CD4-positive, alpha-beta memory T cell (primary cell): ENCODE measurements around the gene KIRREL3. TPM values are rescaled to one million over a fixed set of nuclear protein-coding genes. Genes with fewer than 3 reads are reported as not detected.

Experiments used
- CTCF ChIA-PET: fragments of 350-600 bp; sonication (Branson Sonifier 250); formaldehyde crosslinking; loops from one replicate; lab custom pipeline; 2021; ENCODE audit warnings: inconsistent platforms; ENCODE audit not compliant: partially characterized antibody; lab: Charles Lee
- POLR2A ChIA-PET: fragments of 350-600 bp; sonication (Branson Sonifier 250); formaldehyde crosslinking; loops from one replicate; lab custom pipeline; 2021; ENCODE audit not compliant: partially characterized antibody; lab: Charles Lee
- DNase-seq, 5 donors: peaks; one replicate each; pipeline versions ENCODE4 v3.0.0 to v3.0.0-alpha.2; 2020 to 2022; ENCODE audit warnings: mixed read lengths in 1 of 5
- H3K27ac ChIP-seq: one replicate; pipeline ENCODE4 v1.7.0; 2013; ENCODE audit warnings: low read depth, low read length
- H3K27me3 ChIP-seq: 2 replicates; pipeline ENCODE4 v1.7.0; 2013; ENCODE audit warnings: mild to moderate bottlenecking, low read length, moderate library complexity; ENCODE audit not compliant: insufficient read depth
- H3K36me3 ChIP-seq: 2 replicates; pipeline ENCODE4 v1.7.0; 2013; ENCODE audit warnings: mild to moderate bottlenecking, low read length, moderate library complexity; ENCODE audit not compliant: insufficient read depth
- H3K4me1 ChIP-seq: 2 replicates; pipeline ENCODE4 v1.7.0; 2013; ENCODE audit warnings: mild to moderate bottlenecking, low read length, moderate library complexity; ENCODE audit not compliant: insufficient read depth
- H3K4me3 ChIP-seq, 2 donors: one replicate each; pipeline ENCODE4 v1.7.0; 2013; ENCODE audit warnings: low read length in 2 of 2, mild to moderate bottlenecking in 1 of 2
- H3K9me3 ChIP-seq, 2 donors: one replicate each; pipeline ENCODE4 v1.7.0; 2013; ENCODE audit warnings: low read length in 2 of 2, control low read depth in 1 of 2; ENCODE audit not compliant: control insufficient read depth in 1 of 2
- H3K27ac Mint-ChIP-seq, 7 donors: one replicate each; pipeline ENCODE4 v1.8.0; 2020 to 2021; ENCODE audit warnings: mixed read lengths in 7 of 7, mild to moderate bottlenecking in 6 of 7, inconsistent platforms in 3 of 7, moderate library complexity in 3 of 7
- H3K27me3 Mint-ChIP-seq, 2 donors: one replicate each; pipeline ENCODE4 v1.8.0; 2020 to 2021; ENCODE audit warnings: mixed read lengths in 2 of 2
- H3K36me3 Mint-ChIP-seq, 2 donors: one replicate each; pipeline ENCODE4 v1.8.0; 2020 to 2021; ENCODE audit warnings: mixed read lengths in 2 of 2, inconsistent platforms in 1 of 2, mild to moderate bottlenecking in 1 of 2
- H3K4me1 Mint-ChIP-seq, 4 donors: one replicate each; pipeline ENCODE4 v1.8.0; 2020 to 2021; ENCODE audit warnings: mixed read lengths in 4 of 4, mild to moderate bottlenecking in 1 of 4
- H3K4me3 Mint-ChIP-seq, 8 donors: one replicate each; pipeline ENCODE4 v1.8.0; 2020 to 2021; ENCODE audit warnings: mixed read lengths in 8 of 8, mild to moderate bottlenecking in 7 of 8, moderate library complexity in 6 of 8, inconsistent platforms in 3 of 8
- H3K9me3 Mint-ChIP-seq, 8 donors: one replicate each; pipeline ENCODE4 v1.8.0; 2020 to 2021; ENCODE audit warnings: mixed read lengths in 8 of 8, mild to moderate bottlenecking in 5 of 8, inconsistent platforms in 3 of 8, moderate library complexity in 1 of 8
- intact Hi-C: fragments of 100-400 bp; cut with micrococcal nuclease; formaldehyde crosslinking; loops from one replicate; pipeline ENCODE4 v1.15.1; 2023
- polyA plus RNA-seq, 2 donors: library from polyadenylated mRNA; unstranded; fragments of 300-500 nt; fragmentation: Illumina TruSeq; gene quantifications; one replicate each; pipeline ENCODE4 v1.2.3, GENCODE V29; 2021
- total RNA-seq, 2 experiments: library from RNA; stranded (reverse); gene quantifications; one replicate each; pipeline ENCODE4 v1.2.3, GENCODE V29; 2021

The KIRREL3 gene
- total and polyA plus RNA-seq, 4 experiments from 2014 or later: not detected

DNA sequence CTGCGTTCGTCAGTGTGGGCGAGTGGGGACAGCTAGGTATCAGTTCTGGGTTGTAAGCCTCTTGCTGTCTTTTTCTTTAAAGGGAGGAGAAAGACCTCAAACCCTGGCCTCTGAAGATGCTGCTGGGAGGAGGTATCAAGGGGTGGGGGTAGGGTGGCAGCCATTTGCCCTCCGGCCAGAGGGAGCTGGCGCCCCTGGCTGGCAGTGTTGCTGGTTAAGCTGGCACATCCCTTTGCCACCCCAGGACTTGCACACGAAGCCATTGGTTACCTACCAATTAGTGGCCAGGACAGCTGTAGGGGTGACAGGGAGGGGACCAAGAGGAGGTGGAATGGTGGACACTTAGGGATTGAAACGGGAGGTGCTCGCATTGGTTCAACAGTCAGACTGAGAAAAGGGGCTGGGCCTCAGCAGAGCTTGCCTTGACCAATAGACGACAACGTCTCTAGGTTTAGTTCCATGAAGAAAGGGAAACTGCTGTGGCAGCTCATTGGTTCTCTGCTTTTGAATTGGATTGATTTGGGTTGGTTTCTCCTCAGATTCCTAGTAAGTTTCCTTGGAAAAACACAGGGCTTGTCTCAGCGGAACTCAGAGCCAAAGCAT is 567.2 kb downstream of the KIRREL3 start:
- H3K27me3 Mint-ChIP-seq: no peaks in the 10 kb centered on the region
- Histone ChIP-seq H3K36me3 (no peaks in the 10 kb centered on the region), H3K9me3 (no peaks in the 10 kb centered on the region), H3K27me3 (no peaks in the 10 kb centered on the region), H3K4me1 (no peaks in the 10 kb centered on the region), H3K27ac (no peak overlapping the region), H3K4me3 (no peak overlapping the region)
- no peaks in the 10 kb centered on the region for H3K9me3 Mint-ChIP-seq
- no peak overlapping the region for H3K27ac Mint-ChIP-seq
- H3K4me1 Mint-ChIP-seq: no peaks in the 10 kb centered on the region
- H3K4me3 Mint-ChIP-seq: no peak overlapping the region
- CTCF ChIA-PET: interaction anchor here (1.8 kb wide), 1 partner anchor 47 kb away, joined by 7 read pairs; no protein-coding TSS in a partner anchor
- H3K36me3 Mint-ChIP-seq: no peaks in the 10 kb centered on the region
- no peak for DNase-seq
- POLR2A ChIA-PET: no interaction called here
- intact Hi-C loops: no loop called here

GRCh38 chr11:126432525-126432924 is 568.0 kb downstream of the KIRREL3 start:
- no peaks in the 10 kb centered on the region for H3K36me3 ChIP-seq
- H3K27me3 ChIP-seq: no peaks in the 10 kb centered on the region
- POLR2A ChIA-PET: no interaction called here
- H3K36me3 Mint-ChIP-seq: no peaks in the 10 kb centered on the region
- H3K4me3 Mint-ChIP-seq: no peak overlapping the region
- no peaks in the 10 kb centered on the region for H3K9me3 Mint-ChIP-seq
- intact Hi-C loops: no loop called here
- no peak overlapping the region for H3K4me3 ChIP-seq
- H3K27ac ChIP-seq: no peak overlapping the region
- H3K4me1 ChIP-seq: no peaks in the 10 kb centered on the region
- DNase-seq: no peak
- H3K9me3 ChIP-seq: no peaks in the 10 kb centered on the region
- H3K27ac Mint-ChIP-seq: no peak overlapping the region
- H3K27me3 Mint-ChIP-seq: no peaks in the 10 kb centered on the region
- CTCF ChIA-PET: interaction anchor here (1.1 to 2.1 kb wide), 3 partner anchors 9 to 48 kb away, joined by 5 to 7 read pairs (median 6); no protein-coding TSS in a partner anchor
- no peaks in the 10 kb centered on the region for H3K4me1 Mint-ChIP-seq

GRCh38 chr11:126432065-126432461 is 568.5 kb downstream of the KIRREL3 start:
- Mint-ChIP-seq H3K4me3 (no peak overlapping the region), H3K4me1 (no peaks in the 10 kb centered on the region), H3K27ac (no peak overlapping the region), H3K36me3 (no peaks in the 10 kb centered on the region), H3K27me3 (no peaks in the 10 kb centered on the region), H3K9me3 (no peaks in the 10 kb centered on the region)
- H3K27me3 ChIP-seq: no peaks in the 10 kb centered on the region
- ChIA-PET CTCF (interaction anchor here (1.1 to 2.1 kb wide), 3 partner anchors 9 to 49 kb away, joined by 5 to 7 read pairs (median 6); no protein-coding TSS in a partner anchor), POLR2A (no interaction called here)
- DNase-seq: no peak
- no peaks in the 10 kb centered on the region for H3K9me3 ChIP-seq
- H3K27ac ChIP-seq: no peak overlapping the region
- H3K4me1 ChIP-seq: no peaks in the 10 kb centered on the region
- intact Hi-C loops: no loop called here
- H3K36me3 ChIP-seq: no peaks in the 10 kb centered on the region
- no peak overlapping the region for H3K4me3 ChIP-seq

DNA sequence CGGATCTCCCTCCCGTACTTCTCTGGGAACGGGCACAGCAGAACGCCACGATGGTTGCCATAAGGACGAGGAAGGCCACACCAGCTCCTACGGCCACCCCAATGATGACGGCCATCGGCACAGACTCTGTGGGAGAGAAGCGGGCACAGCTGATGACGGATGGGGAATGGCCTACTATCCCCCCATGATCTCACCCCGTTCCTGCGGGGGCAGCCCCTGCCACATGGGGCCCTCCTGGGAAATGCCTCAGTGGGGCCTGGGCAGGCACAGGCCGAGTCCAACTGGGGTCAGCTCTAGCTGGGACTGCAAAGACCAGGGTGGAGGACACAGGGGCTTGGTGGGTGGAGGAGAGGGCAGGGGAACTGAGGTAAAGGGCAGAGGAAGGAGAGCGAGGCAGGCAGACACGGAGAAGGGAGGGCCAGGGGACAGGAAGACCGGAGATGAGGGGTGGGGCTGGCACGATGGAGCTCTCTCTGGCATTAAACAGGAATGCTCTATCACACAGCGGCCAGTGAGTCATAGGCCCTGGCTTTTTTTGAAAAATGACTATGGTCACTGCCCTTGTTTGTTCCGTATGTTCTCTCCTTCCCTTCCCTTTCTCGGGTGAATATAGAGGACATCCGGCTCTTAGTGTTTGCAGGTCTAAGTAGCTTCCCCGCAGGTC is 569.0 kb downstream of the KIRREL3 start:
- Mint-ChIP-seq H3K4me3 (no peak overlapping the region), H3K4me1 (no peaks in the 10 kb centered on the region), H3K9me3 (no peaks in the 10 kb centered on the region), H3K36me3 (no peaks in the 10 kb centered on the region), H3K27ac (no peak overlapping the region), H3K27me3 (no peaks in the 10 kb centered on the region)
- Histone ChIP-seq H3K36me3 (no peaks in the 10 kb centered on the region), H3K27ac (no peak overlapping the region), H3K27me3 (no peaks in the 10 kb centered on the region), H3K4me3 (no peak overlapping the region), H3K9me3 (no peaks in the 10 kb centered on the region), H3K4me1 (no peaks in the 10 kb centered on the region)
- intact Hi-C loops: no loop called here
- CTCF ChIA-PET: interaction anchor here (1.1 to 2.1 kb wide), 2 partner anchors 10 to 12 kb away, joined by 5 to 6 read pairs; no protein-coding TSS in a partner anchor
- no peak for DNase-seq
- POLR2A ChIA-PET: no interaction called here

DNA sequence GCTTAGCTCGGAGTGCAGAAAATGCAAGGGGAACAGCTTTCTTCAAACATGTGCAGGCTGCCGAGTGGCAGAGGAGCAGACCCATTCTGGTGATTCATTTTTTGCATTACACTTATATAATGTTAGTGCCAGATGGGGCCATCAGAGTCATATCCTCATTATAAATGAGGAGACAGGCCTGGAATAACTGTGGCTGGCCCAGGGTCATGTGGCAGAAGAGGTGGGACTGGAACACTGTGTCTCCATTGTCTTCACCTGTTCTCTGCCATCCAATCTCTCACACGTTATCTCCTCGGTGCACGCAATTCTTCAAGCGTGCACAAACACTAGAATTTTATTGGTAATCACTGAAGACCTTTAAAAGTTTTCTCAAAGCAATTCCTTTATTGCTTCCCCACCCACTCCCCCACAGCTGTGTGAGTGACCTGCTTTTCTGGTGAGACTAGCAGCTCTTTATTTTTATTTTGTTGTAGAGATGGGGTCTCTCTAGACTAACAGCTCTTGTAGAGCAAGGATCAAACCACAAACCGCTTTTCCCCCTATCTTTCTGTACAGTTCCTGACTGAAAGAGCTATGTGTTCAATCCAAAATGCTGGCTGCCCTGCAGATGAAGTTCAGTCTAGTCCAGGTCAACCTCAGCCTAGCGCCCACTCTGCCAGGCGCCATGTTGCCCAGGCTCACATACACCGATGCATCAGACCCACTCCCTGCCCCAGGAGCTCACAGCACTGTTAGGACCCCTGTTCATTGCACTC is 569.8 kb downstream of the KIRREL3 start:
- H3K9me3 Mint-ChIP-seq: no peaks in the 10 kb centered on the region
- H3K4me3 Mint-ChIP-seq: no peak overlapping the region
- no peaks in the 10 kb centered on the region for H3K4me1 ChIP-seq
- no peaks in the 10 kb centered on the region for H3K27me3 Mint-ChIP-seq
- H3K4me1 Mint-ChIP-seq: no peaks in the 10 kb centered on the region
- intact Hi-C loops: no loop called here
- H3K27ac ChIP-seq: no peak overlapping the region
- no peak overlapping the region for H3K4me3 ChIP-seq
- H3K9me3 ChIP-seq: no peaks in the 10 kb centered on the region
- no peaks in the 10 kb centered on the region for H3K27me3 ChIP-seq
- no peaks in the 10 kb centered on the region for H3K36me3 Mint-ChIP-seq
- ChIA-PET POLR2A (no interaction called here), CTCF (interaction anchor here (1.3 to 2.1 kb wide), 2 partner anchors 11 to 13 kb away, joined by 3 to 6 read pairs; no protein-coding TSS in a partner anchor)
- H3K27ac Mint-ChIP-seq: no peak overlapping the region
- DNase-seq: no peak
- H3K36me3 ChIP-seq: no peaks in the 10 kb centered on the region

DNA sequence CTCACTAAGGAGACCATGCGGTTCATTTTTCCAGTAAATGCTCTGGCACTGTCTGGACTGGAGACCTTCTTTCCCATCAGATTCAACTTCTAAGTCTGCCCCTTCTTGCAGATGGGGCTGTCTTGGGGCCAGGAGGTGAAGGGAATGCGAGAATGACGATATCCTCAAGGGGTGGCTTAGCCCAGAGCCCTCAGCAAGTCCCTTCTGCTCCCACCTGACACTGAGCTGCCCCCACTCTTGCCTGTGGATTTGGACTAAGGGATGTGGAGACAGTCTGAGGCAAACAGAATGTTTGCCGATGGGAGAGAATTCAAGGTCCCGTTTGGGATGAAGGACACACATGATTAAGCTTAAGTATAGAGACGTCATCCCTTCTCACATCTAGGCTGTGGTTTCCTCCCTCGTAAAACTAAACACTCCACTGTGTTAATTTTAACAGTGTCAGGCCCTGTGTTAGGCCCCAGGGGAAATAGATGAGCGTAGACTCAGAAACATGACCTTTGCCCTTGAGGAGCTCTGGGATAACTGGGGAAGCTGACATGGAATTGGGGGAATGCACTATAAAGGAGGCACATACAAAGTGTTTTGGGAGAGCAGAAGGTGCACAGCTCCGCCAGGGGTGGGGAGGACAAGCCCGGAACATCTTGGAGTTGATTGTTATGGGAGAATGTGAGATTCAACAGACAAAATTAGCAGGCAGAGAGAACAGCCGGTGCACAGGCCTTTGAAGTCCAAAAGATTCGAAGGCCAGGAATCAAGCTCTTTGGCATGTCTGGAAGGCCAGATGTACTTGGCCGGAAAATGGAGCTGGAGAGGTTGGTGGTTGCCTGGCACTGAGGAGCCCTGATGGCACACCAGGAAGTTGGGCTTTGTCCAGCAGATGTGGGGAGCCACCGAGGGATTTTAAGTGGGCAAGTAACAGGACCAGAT is 573.5 kb downstream of the KIRREL3 start:
- H3K4me3 Mint-ChIP-seq: no peak overlapping the region
- DNase-seq: no peak
- H3K27me3 Mint-ChIP-seq: peaks cover 0 to 3% of the 10 kb centered on the region in 2 donors
- Histone ChIP-seq H3K4me3 (no peak overlapping the region), H3K27ac (no peak overlapping the region), H3K9me3 (no peaks in the 10 kb centered on the region), H3K27me3 (no peaks in the 10 kb centered on the region), H3K36me3 (no peaks in the 10 kb centered on the region), H3K4me1 (no peaks in the 10 kb centered on the region)
- ChIA-PET POLR2A (no interaction called here), CTCF (interaction anchor here (1.1 kb wide), 1 partner anchor 54 kb away, joined by 4 read pairs; no protein-coding TSS in a partner anchor)
- intact Hi-C loops: no loop called here
- H3K4me1 Mint-ChIP-seq: no peaks in the 10 kb centered on the region
- no peak overlapping the region for H3K27ac Mint-ChIP-seq
- H3K9me3 Mint-ChIP-seq: no peaks in the 10 kb centered on the region
- no peaks in the 10 kb centered on the region for H3K36me3 Mint-ChIP-seq
